ENCODE results near the gene CITED4.

CITED4 gene

DNA sequence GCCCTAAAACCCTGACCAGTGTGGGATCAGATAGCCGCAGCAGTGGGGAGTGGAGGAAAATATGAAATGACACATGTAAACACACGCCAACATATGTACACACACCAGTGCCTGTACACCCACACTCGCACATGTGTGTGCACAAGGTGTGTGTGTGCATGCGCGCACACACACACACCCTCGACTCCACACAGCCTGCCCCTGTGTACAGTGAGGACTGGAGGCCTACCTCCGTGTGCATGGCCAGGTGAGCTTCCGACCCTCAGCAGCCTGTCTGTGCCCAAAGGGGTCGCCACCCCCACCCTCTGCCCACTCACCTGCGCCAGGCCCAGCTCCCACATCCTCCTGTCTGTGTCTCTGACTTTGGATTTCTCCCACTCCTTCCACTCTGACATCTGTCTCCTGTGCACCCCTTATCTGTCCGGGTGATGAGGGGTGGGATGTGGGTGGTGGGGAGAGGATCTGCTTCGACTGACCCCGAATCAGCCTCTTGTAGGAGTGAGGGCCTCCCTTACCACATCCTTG is 31.7 kb downstream of the CITED4 start:
- Histone ChIP-seq H3K4me2 (ENCODE audit: insufficient read depth, low read length, poor library complexity, severe bottlenecking) (no peak overlapping the region), H3K9ac (ENCODE audit: low read depth, low read length, poor library complexity) (peak overlapping the region; percentile 24), H4K8ac (ENCODE audit: low read depth, low read length) (no peak overlapping the region), H3K79me1 (ENCODE audit: low read depth, low read length) (no peaks in the 10 kb centered on the region), H3K4me1 (ENCODE audit: control insufficient read depth in 2 of 2, insufficient read depth in 1 of 2, low read depth in 1 of 2, low read length in 2 of 2) (peaks cover 2 to 10% of the 10 kb centered on the region in 2 donors), H2BK12ac (ENCODE audit: low read length) (no peak overlapping the region), H3K18ac (ENCODE audit: low read length) (no peak overlapping the region), H3K9me3 (replicated peaks in 1 of 2; ENCODE audit: control insufficient read depth in 2 of 2, insufficient read depth in 1 of 2, low read depth in 1 of 2, low read length in 2 of 2) (peaks cover 2 to 4% of the 10 kb centered on the region in 2 donors), H3K4me3 (ENCODE audit: low read length in 2 of 2) (no peak overlapping the region), H4K91ac (ENCODE audit: low read depth, low read length, poor library complexity) (no peak overlapping the region), H3K14ac (ENCODE audit: low read length) (no peak overlapping the region), H2AFZ (ENCODE audit: low read length) (no peak overlapping the region), H3K27ac (replicated peaks; ENCODE audit: low read length) (no peak overlapping the region), H3K27me3 (ENCODE audit: control insufficient read depth in 3 of 3, insufficient read depth in 3 of 3, low read depth in 1 of 3, low read length in 3 of 3) (peaks cover 0 to 48% (median 2%) of the 10 kb centered on the region in 3 experiments), H2AK5ac (ENCODE audit: low read depth, low read length) (peak overlapping the region; percentile 74), H3K36me3 (replicated peaks in 1 of 2; ENCODE audit: control insufficient read depth in 2 of 2, insufficient read depth in 2 of 2, low read length in 2 of 2) (no peaks in the 10 kb centered on the region), H2BK15ac (ENCODE audit: low read length) (peak overlapping the region; percentile 76), H2BK120ac (ENCODE audit: low read depth, low read length) (peak overlapping the region; percentile 16), H3K23ac (ENCODE audit: low read depth, low read length, poor library complexity) (peak overlapping the region; percentile 12), H3K4ac (ENCODE audit: low read length) (no peak overlapping the region), H2BK5ac (ENCODE audit: low read length) (no peak overlapping the region)
- DNase-seq (ENCODE audit: low spot score) = no peak
- WGBS, 2 donors (ENCODE audit: extremely low coverage in 2 of 2, insufficient read length in 2 of 2, insufficient replicate concordance in 1 of 2) = no CpG with 5 or more reads among the region's 13 CpGs

DNA sequence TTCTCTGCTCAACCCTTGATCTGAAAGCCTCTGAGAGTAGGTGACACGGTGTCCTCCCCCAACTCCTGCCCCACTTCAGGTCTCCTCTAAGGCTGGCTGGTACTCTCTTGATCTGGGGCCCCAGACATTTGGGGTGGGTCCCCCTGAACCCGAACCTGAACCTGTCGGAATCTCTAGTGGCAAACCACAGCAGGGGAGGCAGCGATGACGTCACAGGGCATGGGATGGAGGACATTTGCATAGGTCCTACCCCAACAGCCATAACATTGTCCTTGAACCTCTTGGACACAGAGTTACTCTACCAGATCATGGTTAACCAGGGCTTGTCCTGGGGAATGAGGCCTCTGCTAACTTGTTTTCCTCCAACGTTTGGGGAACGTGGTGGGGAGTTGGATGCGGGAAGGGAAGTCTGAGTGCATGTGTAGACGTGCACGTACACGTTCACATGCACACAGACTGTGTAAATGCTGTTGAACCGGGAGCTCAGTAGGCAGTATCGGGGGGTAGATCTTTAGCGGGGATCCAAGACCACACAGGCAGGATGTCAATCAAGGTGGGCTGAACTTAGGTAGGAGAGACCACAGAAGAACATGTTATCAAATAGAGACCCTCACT is 32.4 kb downstream of the CITED4 start:
- peaks cover 2 to 4% of the 10 kb centered on the region in 2 donors for H3K9me3 ChIP-seq (replicated peaks in 1 of 2; ENCODE audit: control insufficient read depth in 2 of 2, insufficient read depth in 1 of 2, low read depth in 1 of 2, low read length in 2 of 2)
- no CpG with 5 or more reads among the region's 14 CpGs for WGBS, 2 donors (ENCODE audit: extremely low coverage in 2 of 2, insufficient read length in 2 of 2, insufficient replicate concordance in 1 of 2)
- no peak overlapping the region for H3K4me2 ChIP-seq (ENCODE audit: insufficient read depth, low read length, poor library complexity, severe bottlenecking)
- H3K4ac ChIP-seq (ENCODE audit: low read length) = no peak overlapping the region
- H2AFZ ChIP-seq (ENCODE audit: low read length) = no peak overlapping the region
- H3K14ac ChIP-seq (ENCODE audit: low read length) = peak overlapping the region; percentile 65
- H2BK15ac ChIP-seq (ENCODE audit: low read length) = peak overlapping the region; percentile 46
- H4K8ac ChIP-seq (ENCODE audit: low read depth, low read length) = no peak overlapping the region
- H3K27me3 ChIP-seq (ENCODE audit: control insufficient read depth in 3 of 3, insufficient read depth in 3 of 3, low read depth in 1 of 3, low read length in 3 of 3) = peaks cover 0 to 45% (median 2%) of the 10 kb centered on the region in 3 experiments
- no peak overlapping the region for H3K9ac ChIP-seq (ENCODE audit: low read depth, low read length, poor library complexity)
- H2BK12ac ChIP-seq (ENCODE audit: low read length) = peak overlapping the region; percentile 64
- no peak overlapping the region for H4K91ac ChIP-seq (ENCODE audit: low read depth, low read length, poor library complexity)
- no peaks in the 10 kb centered on the region for H3K36me3 ChIP-seq (replicated peaks in 1 of 2; ENCODE audit: control insufficient read depth in 2 of 2, insufficient read depth in 2 of 2, low read length in 2 of 2)
- H3K23ac ChIP-seq (ENCODE audit: low read depth, low read length, poor library complexity) = no peak overlapping the region
- H2AK5ac ChIP-seq (ENCODE audit: low read depth, low read length) = peak overlapping the region; percentile 74
- DNase-seq (ENCODE audit: low spot score) = no peak
- H3K79me1 ChIP-seq (ENCODE audit: low read depth, low read length) = no peaks in the 10 kb centered on the region
- peaks cover 10 to 13% of the 10 kb centered on the region in 2 donors for H3K4me1 ChIP-seq (ENCODE audit: control insufficient read depth in 2 of 2, insufficient read depth in 1 of 2, low read depth in 1 of 2, low read length in 2 of 2)
- peak overlapping the region; percentile 40 for H2BK5ac ChIP-seq (ENCODE audit: low read length)
- no peak overlapping the region for H3K27ac ChIP-seq (replicated peaks; ENCODE audit: low read length)
- H3K18ac ChIP-seq (ENCODE audit: low read length) = peak overlapping the region; percentile 5
- no peak overlapping the region for H3K4me3 ChIP-seq (ENCODE audit: low read length in 2 of 2)
- H2BK120ac ChIP-seq (ENCODE audit: low read depth, low read length) = peak overlapping the region; percentile 16

DNA sequence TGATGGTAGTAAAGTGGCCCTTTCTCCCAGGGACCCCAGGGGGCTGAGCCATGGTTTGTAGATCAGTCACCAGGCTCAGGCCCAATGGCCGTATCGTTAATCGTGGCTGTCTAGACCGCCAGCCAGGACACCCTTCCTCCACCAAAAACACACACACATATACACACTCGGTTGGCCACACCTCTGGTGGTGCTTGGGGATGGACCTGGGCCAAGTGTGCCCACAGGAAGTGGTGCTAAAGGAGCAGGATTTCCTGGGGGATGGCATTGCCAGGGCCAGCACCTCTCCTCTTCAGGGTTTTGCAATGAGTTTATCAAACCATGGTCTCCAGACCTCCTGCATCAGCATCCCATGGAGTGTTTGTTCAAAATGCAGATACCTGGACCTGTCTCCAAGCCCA is 36.2 kb downstream of the CITED4 start:
- peaks cover 0 to 67% (median 2%) of the 10 kb centered on the region in 3 experiments for H3K27me3 ChIP-seq (ENCODE audit: control insufficient read depth in 3 of 3, insufficient read depth in 3 of 3, low read depth in 1 of 3, low read length in 3 of 3)
- no peak overlapping the region for H3K14ac ChIP-seq (ENCODE audit: low read length)
- peak overlapping the region; percentile 73 for H3K18ac ChIP-seq (ENCODE audit: low read length)
- H3K79me1 ChIP-seq (ENCODE audit: low read depth, low read length) = no peaks in the 10 kb centered on the region
- DNase-seq (ENCODE audit: low spot score) = no peak
- no peak overlapping the region for H3K23ac ChIP-seq (ENCODE audit: low read depth, low read length, poor library complexity)
- H3K4me1 ChIP-seq (ENCODE audit: control insufficient read depth in 2 of 2, insufficient read depth in 1 of 2, low read depth in 1 of 2, low read length in 2 of 2) = peaks cover 16 to 34% of the 10 kb centered on the region in 2 donors
- no peak overlapping the region for H2AFZ ChIP-seq (ENCODE audit: low read length)
- H3K4me3 ChIP-seq (ENCODE audit: low read length in 2 of 2) = no peak overlapping the region
- H2BK5ac ChIP-seq (ENCODE audit: low read length) = no peak overlapping the region
- no peak overlapping the region for H4K91ac ChIP-seq (ENCODE audit: low read depth, low read length, poor library complexity)
- H2BK120ac ChIP-seq (ENCODE audit: low read depth, low read length) = no peak overlapping the region
- WGBS, 2 donors (ENCODE audit: extremely low coverage in 2 of 2, insufficient read length in 2 of 2, insufficient replicate concordance in 1 of 2) = no CpG with 5 or more reads among the region's 5 CpGs
- H2BK15ac ChIP-seq (ENCODE audit: low read length) = peak overlapping the region; percentile 7
- peak overlapping the region; percentile 80 for H2BK12ac ChIP-seq (ENCODE audit: low read length)
- H3K36me3 ChIP-seq (replicated peaks in 1 of 2; ENCODE audit: control insufficient read depth in 2 of 2, insufficient read depth in 2 of 2, low read length in 2 of 2) = no peaks in the 10 kb centered on the region
- no peak overlapping the region for H3K4me2 ChIP-seq (ENCODE audit: insufficient read depth, low read length, poor library complexity, severe bottlenecking)
- peak overlapping the region; percentile 6 for H3K4ac ChIP-seq (ENCODE audit: low read length)
- H3K9ac ChIP-seq (ENCODE audit: low read depth, low read length, poor library complexity) = peak overlapping the region; percentile 50
- peak overlapping the region; percentile 42 for H2AK5ac ChIP-seq (ENCODE audit: low read depth, low read length)
- H3K9me3 ChIP-seq (replicated peaks in 1 of 2; ENCODE audit: control insufficient read depth in 2 of 2, insufficient read depth in 1 of 2, low read depth in 1 of 2, low read length in 2 of 2) = peaks cover 0 to 4% of the 10 kb centered on the region in 2 donors
- peak overlapping the region; percentile 82 for H3K27ac ChIP-seq (replicated peaks; ENCODE audit: low read length)
- H4K8ac ChIP-seq (ENCODE audit: low read depth, low read length) = no peak overlapping the region

DNA sequence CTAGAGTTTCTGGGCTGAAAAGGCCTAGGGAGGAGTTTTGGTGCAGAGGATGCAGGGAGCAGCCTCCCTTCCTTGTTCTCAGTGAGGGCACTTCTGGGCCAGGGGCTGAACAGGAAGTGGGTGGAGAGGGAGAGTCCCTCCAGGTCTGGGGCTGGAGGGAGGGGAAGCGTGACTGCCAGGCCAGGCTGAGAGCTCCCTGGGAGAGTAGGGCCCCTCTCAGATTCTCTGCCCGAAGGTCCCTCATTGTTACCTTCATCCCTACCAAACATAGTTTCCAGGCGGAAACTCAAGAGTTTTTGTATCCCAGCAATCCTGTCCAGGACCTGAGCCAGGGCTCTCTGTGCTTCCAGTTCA is 36.8 kb downstream of the CITED4 start:
- Histone ChIP-seq H2BK120ac (ENCODE audit: low read depth, low read length) (no peak overlapping the region), H3K27ac (replicated peaks; ENCODE audit: low read length) (peak overlapping the region; percentile 82), H2BK15ac (ENCODE audit: low read length) (no peak overlapping the region), H2AFZ (ENCODE audit: low read length) (peak overlapping the region; percentile 5), H2BK12ac (ENCODE audit: low read length) (no peak overlapping the region), H3K18ac (ENCODE audit: low read length) (peak overlapping the region; percentile 73), H3K4ac (ENCODE audit: low read length) (no peak overlapping the region), H3K79me1 (ENCODE audit: low read depth, low read length) (no peaks in the 10 kb centered on the region), H3K23ac (ENCODE audit: low read depth, low read length, poor library complexity) (no peak overlapping the region), H4K8ac (ENCODE audit: low read depth, low read length) (no peak overlapping the region), H2BK5ac (ENCODE audit: low read length) (no peak overlapping the region), H3K9ac (ENCODE audit: low read depth, low read length, poor library complexity) (peak overlapping the region; percentile 50), H3K9me3 (replicated peaks in 1 of 2; ENCODE audit: control insufficient read depth in 2 of 2, insufficient read depth in 1 of 2, low read depth in 1 of 2, low read length in 2 of 2) (peaks cover 0 to 4% of the 10 kb centered on the region in 2 donors), H3K4me3 (ENCODE audit: low read length in 2 of 2) (no peak overlapping the region), H4K91ac (ENCODE audit: low read depth, low read length, poor library complexity) (no peak overlapping the region), H3K4me2 (ENCODE audit: insufficient read depth, low read length, poor library complexity, severe bottlenecking) (peak overlapping the region; percentile 13), H2AK5ac (ENCODE audit: low read depth, low read length) (peak overlapping the region; percentile 42), H3K36me3 (replicated peaks in 1 of 2; ENCODE audit: control insufficient read depth in 2 of 2, insufficient read depth in 2 of 2, low read length in 2 of 2) (no peaks in the 10 kb centered on the region), H3K4me1 (ENCODE audit: control insufficient read depth in 2 of 2, insufficient read depth in 1 of 2, low read depth in 1 of 2, low read length in 2 of 2) (peaks cover 16 to 38% of the 10 kb centered on the region in 2 donors), H3K14ac (ENCODE audit: low read length) (no peak overlapping the region), H3K27me3 (ENCODE audit: control insufficient read depth in 3 of 3, insufficient read depth in 3 of 3, low read depth in 1 of 3, low read length in 3 of 3) (peaks cover 0 to 72% (median 2%) of the 10 kb centered on the region in 3 experiments)
- no CpG with 5 or more reads among the region's 3 CpGs for WGBS, 2 donors (ENCODE audit: extremely low coverage in 2 of 2, insufficient read length in 2 of 2, insufficient replicate concordance in 1 of 2)
- no peak for DNase-seq (ENCODE audit: low spot score)

All from neuronal stem cell (in vitro differentiated cells).